AG09309 (cell line): ENCODE results near the gene C5orf58.
"Not testable (repeated sequence)": the region's sequence is repeated elsewhere in the genome, so short reads cannot be mapped to it uniquely, and the experiment has no call there.

Experiments
- DNase-seq: peaks from one replicate; pipeline ENCODE4 v3.0.0-alpha.2; 2010; ENCODE audit warnings: low read depth
- H3K4me3 ChIP-seq: 2 replicates; pipeline ENCODE4 v1.5.1; 2011; ENCODE audit warnings: mild to moderate bottlenecking, low read depth, low read length, moderate library complexity; ENCODE audit not compliant: control insufficient read depth
- CTCF ChIP-seq: IDR thresholded peaks from 2 replicates; pipeline ENCODE4 v1.5.1; 2011; ENCODE audit warnings: mild to moderate bottlenecking, low read depth, low read length, inconsistent platforms; ENCODE audit not compliant: insufficient read depth, control insufficient read depth; ENCODE audit errors: missing control alignments

Gene C5orf58

GRCh38 chr5:170246126-170246870 lies 13.5 kb downstream of the C5orf58 start:
- H3K4me3 ChIP-seq = no peak overlapping the region
- no peak for DNase-seq

GRCh38 chr5:170247363-170247762 lies 14.6 kb downstream of the C5orf58 start:
- DNase-seq = no peak
- no peak for TF ChIP-seq CTCF
- no peak overlapping the region for H3K4me3 ChIP-seq

More at GRCh38 chr5:170246126-170246870, 13.5 kb downstream of the C5orf58 start:
- TF ChIP-seq CTCF = no peak

DNA sequence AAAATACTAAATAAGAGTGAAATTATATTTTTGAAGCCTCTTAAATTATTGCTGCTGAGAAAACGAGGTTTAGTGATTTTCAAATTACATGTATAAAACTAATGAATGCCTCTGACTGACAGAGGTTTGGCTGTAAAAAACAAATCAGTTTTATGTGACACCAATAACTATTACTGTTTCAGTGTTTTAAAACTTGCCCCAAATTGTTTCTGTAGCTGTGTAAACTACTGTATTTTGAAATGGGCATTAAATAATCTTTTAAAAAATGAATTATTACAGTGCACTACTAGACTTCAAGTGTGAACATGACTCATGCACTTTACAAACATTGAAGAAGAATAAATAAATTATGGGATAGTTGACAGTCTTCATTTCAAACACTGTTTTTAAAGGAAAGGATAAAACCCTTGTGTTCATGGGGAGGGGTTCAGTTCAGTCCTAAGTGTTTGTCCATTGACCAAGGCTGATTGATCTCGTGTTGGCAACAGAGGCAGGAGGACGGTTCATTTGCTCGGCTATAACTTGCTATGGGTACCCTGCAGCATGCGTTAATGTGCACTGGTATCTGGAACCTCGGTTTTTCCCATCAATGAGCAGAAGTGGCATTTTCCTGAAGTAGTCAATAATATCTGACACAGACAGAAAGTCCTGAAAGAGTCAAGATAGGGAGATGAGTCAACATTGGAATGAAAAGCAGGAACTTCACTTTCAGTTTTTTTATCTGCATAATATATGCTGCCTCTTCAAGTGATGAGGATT lies 15.6 kb downstream of the C5orf58 start:
- no peak overlapping the region for H3K4me3 ChIP-seq
- TF ChIP-seq CTCF = no peak
- DNase-seq = no peak

DNA sequence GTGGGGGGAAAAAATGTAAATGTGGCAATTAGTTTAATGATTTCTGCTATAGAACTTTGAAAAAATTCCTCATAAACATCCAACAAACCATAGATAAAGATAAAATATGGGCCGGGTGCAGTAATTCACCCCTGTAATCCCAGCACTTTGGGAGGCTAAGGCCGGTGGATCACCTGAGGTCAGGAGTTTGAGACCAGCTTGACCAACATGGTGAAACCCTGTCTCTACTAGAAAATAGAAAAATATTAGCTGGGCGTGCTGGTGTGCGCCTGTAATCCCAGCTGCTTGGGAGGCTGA lies 16.1 kb downstream of the C5orf58 start:
- H3K4me3 ChIP-seq, DNase-seq: not testable (repeated sequence)

- no peak overlapping the region for H3K4me3 ChIP-seq
- no peak for DNase-seq
- TF ChIP-seq CTCF = no peak
Measured at GRCh38 chr5:170249355-170249754, 16.6 kb downstream of the C5orf58 start.

GRCh38 chr5:170250810-170251317 lies 18.1 kb downstream of the C5orf58 start:
- no peak for DNase-seq
- TF ChIP-seq CTCF = no peak
- H3K4me3 ChIP-seq = no peak overlapping the region

GRCh38 chr5:170251462-170251861 lies 18.7 kb downstream of the C5orf58 start:
- TF ChIP-seq CTCF = no peak
- DNase-seq = no peak
- no peak overlapping the region for H3K4me3 ChIP-seq
